Measurements from ENCODE around the gene GOLGA6L7. TPM values are rescaled to one million over a fixed set of nuclear protein-coding genes. Genes with fewer than 3 reads are reported as not detected.

GOLGA6L7 gene
- total and polyA plus RNA-seq, 9 donors, result 0.06 to 0.28 (median 0.15) TPM; not detected in 2

DNA sequence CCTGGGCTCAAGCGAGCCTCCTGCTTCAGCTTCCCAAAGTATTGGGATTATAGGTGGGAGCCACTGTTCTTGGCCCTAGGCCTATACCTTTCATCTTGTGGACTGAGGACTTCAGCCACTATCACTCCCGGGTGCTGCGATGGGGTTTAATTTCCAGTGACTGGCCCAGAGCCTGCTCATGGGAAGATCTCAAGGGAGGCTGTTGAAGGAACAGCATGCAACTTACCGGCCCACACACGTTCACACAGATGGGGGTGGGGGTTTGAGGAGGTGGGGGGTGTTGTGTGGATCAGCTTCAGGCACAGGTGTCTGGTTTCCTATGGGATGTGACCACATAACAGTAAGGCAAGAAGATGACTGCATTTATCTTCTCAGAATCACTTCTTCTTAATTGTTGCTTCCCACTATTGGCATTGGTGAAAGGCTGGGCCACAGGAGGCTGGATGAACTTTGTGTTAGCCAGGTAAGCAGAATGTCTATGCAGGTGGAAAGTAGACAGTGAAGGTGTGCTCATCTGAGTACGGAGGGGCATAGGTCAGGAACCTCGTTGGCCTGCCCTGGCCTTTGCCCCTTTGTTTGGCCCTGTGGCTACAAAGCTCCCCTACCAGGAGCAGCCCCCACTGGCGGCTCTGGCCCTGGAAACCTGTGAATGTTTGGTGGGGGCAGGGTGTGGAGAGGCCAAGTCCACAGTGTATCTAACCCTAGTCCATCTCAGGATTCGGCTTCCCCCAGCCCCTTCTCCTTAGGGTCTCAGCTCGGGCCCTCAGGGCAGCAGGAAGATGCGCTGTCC lies 35.9 kb upstream of the GOLGA6L7 start:
- peaks cover 20% of the 10 kb centered on the region for H3K27me3 ChIP-seq (ENCODE audit: control insufficient read depth, insufficient read depth, low read length)
- H3K36me3 ChIP-seq (ENCODE audit: control insufficient read depth, insufficient read depth, low read length), result no peaks in the 10 kb centered on the region
- DNase-seq, result no peak
- no peaks in the 10 kb centered on the region for H3K9me3 ChIP-seq (replicated peaks; ENCODE audit: control insufficient read depth, low read depth, low read length)
- peaks cover 16% of the 10 kb centered on the region for H3K4me1 ChIP-seq (ENCODE audit: control insufficient read depth, insufficient read depth, low read length)
- H3K27ac ChIP-seq (ENCODE audit: low read length), result no peak overlapping the region
- no peak overlapping the region for H3K4me3 ChIP-seq (ENCODE audit: low read length)
- whole genome bisulfite sequencing (ENCODE audit: insufficient coverage), result 76% methylated on average over 7 of the region's 11 CpGs

DNA sequence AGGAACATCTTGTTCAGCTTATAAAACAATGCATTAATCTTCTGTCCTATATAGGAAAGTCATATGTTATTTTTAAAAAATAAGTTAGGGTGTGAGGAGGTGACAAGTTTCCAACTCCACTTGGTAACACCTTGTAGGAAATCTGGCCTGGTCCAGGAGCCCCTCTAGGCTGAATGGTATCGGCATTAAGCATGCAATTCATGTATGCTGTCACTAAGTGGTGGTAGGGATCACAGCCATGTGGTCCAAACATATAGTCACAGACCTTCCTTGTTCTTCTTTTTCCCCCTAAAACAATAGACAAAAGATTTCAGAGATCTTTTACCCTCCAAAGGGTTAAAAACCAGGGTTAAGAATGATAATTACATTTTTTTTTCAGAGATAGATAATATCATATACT lies 33.2 kb upstream of the GOLGA6L7 start:
- no CpG with 5 or more reads among the region's 1 CpG for WGBS (ENCODE audit: insufficient coverage)
- no peaks in the 10 kb centered on the region for H3K36me3 ChIP-seq (ENCODE audit: control insufficient read depth, insufficient read depth, low read length)
- H3K9me3 ChIP-seq (replicated peaks; ENCODE audit: control insufficient read depth, low read depth, low read length), result no peaks in the 10 kb centered on the region
- H3K4me1 ChIP-seq (ENCODE audit: control insufficient read depth, insufficient read depth, low read length), result peaks cover 6% of the 10 kb centered on the region
- H3K27ac ChIP-seq (ENCODE audit: low read length), result no peak overlapping the region
- DNase-seq, result no peak
- peaks cover 12% of the 10 kb centered on the region for H3K27me3 ChIP-seq (ENCODE audit: control insufficient read depth, insufficient read depth, low read length)
- H3K4me3 ChIP-seq (ENCODE audit: low read length), result no peak overlapping the region

DNA sequence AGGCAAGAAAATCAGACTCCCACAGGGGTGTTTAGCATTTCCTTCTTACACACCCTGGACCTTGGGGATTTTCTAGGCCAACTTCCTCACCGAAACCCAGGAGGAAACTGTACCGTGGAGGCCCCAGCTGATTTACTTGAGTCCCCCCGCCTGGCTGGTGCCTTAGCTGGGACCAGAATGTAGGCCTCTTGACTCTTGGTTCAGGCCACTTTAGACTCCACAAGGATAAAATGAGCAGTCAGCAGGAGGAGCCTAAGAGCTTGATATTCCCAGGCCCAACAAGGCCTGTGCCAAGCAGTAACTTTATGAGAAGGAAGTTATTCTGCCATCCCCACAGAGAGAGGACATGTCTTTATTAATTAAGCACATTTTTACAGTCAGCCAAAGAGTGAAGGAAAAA lies 32.7 kb upstream of the GOLGA6L7 start:
- H3K36me3 ChIP-seq (ENCODE audit: control insufficient read depth, insufficient read depth, low read length), result no peaks in the 10 kb centered on the region
- WGBS (ENCODE audit: insufficient coverage), result 47% methylated on average over 2 of the region's 3 CpGs

DNA sequence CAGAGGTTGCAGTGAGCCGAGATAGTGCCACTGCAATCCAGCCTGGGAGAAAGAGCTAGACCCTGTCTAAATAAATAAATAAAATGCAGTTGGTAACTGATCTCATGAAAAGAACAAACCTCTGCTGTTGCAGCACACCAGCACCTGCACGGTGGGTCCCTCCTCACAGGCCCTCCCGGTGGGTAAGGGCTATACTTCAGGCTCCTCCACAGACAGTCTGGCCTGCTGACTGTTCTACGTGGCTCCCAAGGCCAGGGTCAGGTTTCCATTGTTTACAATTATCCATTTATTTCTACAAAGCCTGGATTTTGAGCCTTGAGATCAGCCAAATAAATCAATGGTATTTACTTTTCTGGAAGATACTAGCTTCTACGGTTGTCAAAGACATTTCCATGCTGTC lies 32.2 kb upstream of the GOLGA6L7 start:
- WGBS (ENCODE audit: insufficient coverage), result 60% methylated on average over 2 of the region's 5 CpGs
- Histone ChIP-seq H3K9me3 (replicated peaks; ENCODE audit: control insufficient read depth, low read depth, low read length) (no peaks in the 10 kb centered on the region), H3K36me3 (ENCODE audit: control insufficient read depth, insufficient read depth, low read length) (no peaks in the 10 kb centered on the region), H3K4me1 (ENCODE audit: control insufficient read depth, insufficient read depth, low read length) (peaks cover 5% of the 10 kb centered on the region), H3K27me3 (ENCODE audit: control insufficient read depth, insufficient read depth, low read length) (peaks cover 11% of the 10 kb centered on the region), H3K27ac (ENCODE audit: low read length) (no peak overlapping the region), H3K4me3 (ENCODE audit: low read length) (no peak overlapping the region)
- no peak for DNase-seq

More for the DNA sequence above, 32.7 kb upstream of the GOLGA6L7 start:
- no peak overlapping the region for H3K4me3 ChIP-seq (ENCODE audit: low read length)
- peaks cover 11% of the 10 kb centered on the region for H3K27me3 ChIP-seq (ENCODE audit: control insufficient read depth, insufficient read depth, low read length)
- H3K27ac ChIP-seq (ENCODE audit: low read length), result no peak overlapping the region
- H3K9me3 ChIP-seq (replicated peaks; ENCODE audit: control insufficient read depth, low read depth, low read length), result no peaks in the 10 kb centered on the region
- DNase-seq, result peak; percentile 21
- peaks cover 5% of the 10 kb centered on the region for H3K4me1 ChIP-seq (ENCODE audit: control insufficient read depth, insufficient read depth, low read length)

DNA sequence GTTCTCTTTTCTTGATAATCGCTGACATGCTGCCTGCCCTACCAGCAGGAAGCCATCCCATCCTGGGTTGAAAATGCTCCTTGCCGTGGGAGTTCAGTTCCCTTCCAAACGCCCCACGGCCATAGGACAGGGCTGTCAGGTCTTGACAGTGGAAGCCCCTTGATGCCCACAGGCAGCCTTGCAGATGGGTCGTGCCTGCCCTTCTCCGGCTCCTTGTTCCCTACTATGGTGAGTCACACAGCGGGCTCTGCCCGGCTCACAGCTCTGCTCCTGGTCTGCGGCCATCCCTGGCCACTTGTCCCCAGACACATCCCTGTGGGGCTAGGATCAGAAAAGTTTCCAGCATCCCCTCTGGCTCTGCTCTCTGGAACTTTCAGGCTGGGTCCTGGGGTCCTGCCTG lies 31.1 kb upstream of the GOLGA6L7 start:
- no peak for DNase-seq
- Histone ChIP-seq H3K4me3 (ENCODE audit: low read length) (no peak overlapping the region), H3K27ac (ENCODE audit: low read length) (no peak overlapping the region), H3K9me3 (replicated peaks; ENCODE audit: control insufficient read depth, low read depth, low read length) (no peaks in the 10 kb centered on the region), H3K27me3 (ENCODE audit: control insufficient read depth, insufficient read depth, low read length) (peaks cover 2% of the 10 kb centered on the region), H3K36me3 (ENCODE audit: control insufficient read depth, insufficient read depth, low read length) (no peaks in the 10 kb centered on the region), H3K4me1 (ENCODE audit: control insufficient read depth, insufficient read depth, low read length) (no peaks in the 10 kb centered on the region)
- 87% methylated on average over 9 of the region's 9 CpGs for WGBS (ENCODE audit: insufficient coverage)

DNA sequence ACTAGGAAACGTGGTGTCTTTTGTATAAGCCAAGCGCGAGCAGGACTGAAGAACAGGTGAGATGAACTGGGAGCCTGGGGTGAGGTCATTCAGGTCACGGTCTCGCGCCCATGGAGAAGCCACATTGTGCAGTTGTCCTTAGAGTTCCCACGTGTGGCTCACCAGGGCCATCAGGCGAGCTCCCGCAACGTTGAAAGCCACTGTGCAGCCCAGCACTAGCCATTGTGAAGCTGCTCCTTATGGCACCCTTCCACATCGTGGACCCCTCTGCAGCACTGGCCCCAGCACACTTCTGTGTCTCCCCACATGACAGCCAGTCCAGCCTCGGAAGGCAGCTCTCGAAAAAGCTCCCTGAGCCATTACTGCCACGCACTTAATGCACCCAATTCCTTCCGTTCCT lies 29.8 kb upstream of the GOLGA6L7 start:
- Histone ChIP-seq H3K36me3 (ENCODE audit: control insufficient read depth, insufficient read depth, low read length) (no peaks in the 10 kb centered on the region), H3K4me3 (ENCODE audit: low read length) (no peak overlapping the region), H3K27ac (ENCODE audit: low read length) (no peak overlapping the region), H3K9me3 (replicated peaks; ENCODE audit: control insufficient read depth, low read depth, low read length) (no peaks in the 10 kb centered on the region), H3K4me1 (ENCODE audit: control insufficient read depth, insufficient read depth, low read length) (no peaks in the 10 kb centered on the region), H3K27me3 (ENCODE audit: control insufficient read depth, insufficient read depth, low read length) (no peaks in the 10 kb centered on the region)
- WGBS (ENCODE audit: insufficient coverage), result 88% methylated on average over 15 of the region's 15 CpGs
- no peak for DNase-seq

DNA sequence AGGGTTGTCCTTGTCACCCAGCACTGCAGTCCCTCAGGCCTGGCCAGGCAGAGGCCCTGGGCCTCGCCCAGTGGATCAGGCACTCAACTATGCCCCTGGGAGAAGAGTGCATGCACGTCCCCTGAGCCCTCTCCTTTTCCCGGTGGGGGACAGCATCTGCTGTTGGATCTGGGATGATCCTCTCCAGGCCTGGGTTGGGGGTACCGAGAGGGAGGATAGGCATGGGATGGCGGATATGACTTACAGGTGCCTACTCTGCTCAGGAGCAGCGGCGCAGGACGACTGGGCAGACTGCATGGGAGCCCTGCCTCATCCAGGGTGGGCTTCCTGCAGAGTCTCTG lies 28.4 kb upstream of the GOLGA6L7 start:
- Histone ChIP-seq H3K9me3 (replicated peaks; ENCODE audit: control insufficient read depth, low read depth, low read length) (no peaks in the 10 kb centered on the region), H3K36me3 (ENCODE audit: control insufficient read depth, insufficient read depth, low read length) (no peaks in the 10 kb centered on the region), H3K27me3 (ENCODE audit: control insufficient read depth, insufficient read depth, low read length) (no peaks in the 10 kb centered on the region), H3K4me1 (ENCODE audit: control insufficient read depth, insufficient read depth, low read length) (no peaks in the 10 kb centered on the region), H3K27ac (ENCODE audit: low read length) (no peak overlapping the region), H3K4me3 (ENCODE audit: low read length) (no peak overlapping the region)
- WGBS (ENCODE audit: insufficient coverage), result 77% methylated on average over 6 of the region's 8 CpGs
- DNase-seq, result no peak

DNA sequence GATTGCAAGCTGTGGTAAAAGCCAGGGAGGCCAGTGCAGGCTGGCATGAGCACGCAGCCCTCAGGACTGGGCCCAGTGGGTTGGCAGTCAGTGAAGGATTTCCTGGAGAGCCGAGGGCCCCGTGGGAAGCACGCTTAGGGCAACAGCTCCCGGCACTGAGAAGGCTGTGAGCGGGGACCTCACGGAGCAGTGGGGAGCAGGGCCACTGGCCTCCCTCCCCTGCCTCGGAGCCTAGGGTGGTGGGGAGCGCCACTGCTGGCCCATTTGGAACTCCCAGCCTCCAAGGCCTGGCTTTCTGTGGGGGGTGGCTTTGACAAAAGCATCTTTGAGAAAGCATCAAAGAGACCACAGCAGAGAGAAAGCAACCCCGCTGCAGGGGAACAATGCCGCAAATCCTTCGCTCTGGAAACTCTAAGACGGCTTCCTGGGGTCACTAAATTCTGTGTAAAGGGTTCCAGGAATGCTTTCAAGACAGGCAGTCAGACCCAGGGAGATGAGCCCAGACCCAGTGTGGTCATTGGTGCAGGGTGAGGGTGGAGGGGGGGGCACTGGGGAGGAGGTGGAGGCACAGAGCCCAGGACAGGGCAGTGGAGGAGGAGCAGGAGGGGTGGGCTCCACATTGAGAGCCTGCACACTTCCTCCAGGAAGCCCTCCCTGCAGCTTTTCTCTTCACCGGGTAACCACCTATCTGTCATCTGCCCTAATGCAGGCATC lies 27.8 kb upstream of the GOLGA6L7 start:
- no peaks in the 10 kb centered on the region for H3K4me1 ChIP-seq (ENCODE audit: control insufficient read depth, insufficient read depth, low read length)
- H3K27me3 ChIP-seq (ENCODE audit: control insufficient read depth, insufficient read depth, low read length), result no peaks in the 10 kb centered on the region
- H3K4me3 ChIP-seq (ENCODE audit: low read length), result no peak overlapping the region
- no peak for DNase-seq
- no peak overlapping the region for H3K27ac ChIP-seq (ENCODE audit: low read length)
- H3K36me3 ChIP-seq (ENCODE audit: control insufficient read depth, insufficient read depth, low read length), result no peaks in the 10 kb centered on the region
- no peaks in the 10 kb centered on the region for H3K9me3 ChIP-seq (replicated peaks; ENCODE audit: control insufficient read depth, low read depth, low read length)
- 57% methylated on average over 10 of the region's 14 CpGs for WGBS (ENCODE audit: insufficient coverage)

DNA sequence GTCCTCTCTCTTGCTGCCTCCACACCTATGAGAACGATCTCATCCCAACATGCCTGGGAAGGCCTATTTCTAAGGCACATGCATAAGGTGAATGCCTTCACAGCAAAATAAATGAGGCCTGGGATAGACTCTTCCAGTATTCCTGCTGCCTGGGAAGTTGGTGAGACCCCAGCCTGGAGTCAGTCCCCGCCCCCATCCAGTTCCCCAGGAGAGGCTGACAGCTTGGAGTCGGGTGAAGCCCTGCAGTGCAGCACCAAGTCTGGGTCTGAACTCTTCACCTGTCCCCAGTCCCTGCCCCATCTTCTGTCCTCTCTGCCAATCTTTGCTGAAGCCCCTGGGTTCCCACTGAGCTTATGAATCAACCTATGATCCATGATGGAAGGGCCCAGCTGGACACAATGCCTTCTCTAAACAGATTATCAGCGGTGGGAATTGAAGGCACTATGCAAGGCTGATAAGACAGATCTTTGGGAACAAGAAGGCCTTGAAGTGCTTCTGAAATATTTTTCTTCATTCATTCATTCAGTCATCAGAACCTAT lies 27.1 kb upstream of the GOLGA6L7 start:
- H3K36me3 ChIP-seq (ENCODE audit: control insufficient read depth, insufficient read depth, low read length), result no peaks in the 10 kb centered on the region
- no peak for DNase-seq
- no peak overlapping the region for H3K4me3 ChIP-seq (ENCODE audit: low read length)
- WGBS (ENCODE audit: insufficient coverage), result 78% methylated on average over 3 of the region's 4 CpGs
- no peak overlapping the region for H3K27ac ChIP-seq (ENCODE audit: low read length)
- H3K27me3 ChIP-seq (ENCODE audit: control insufficient read depth, insufficient read depth, low read length), result no peaks in the 10 kb centered on the region
- H3K4me1 ChIP-seq (ENCODE audit: control insufficient read depth, insufficient read depth, low read length), result no peaks in the 10 kb centered on the region
- no peaks in the 10 kb centered on the region for H3K9me3 ChIP-seq (replicated peaks; ENCODE audit: control insufficient read depth, low read depth, low read length)

DNA sequence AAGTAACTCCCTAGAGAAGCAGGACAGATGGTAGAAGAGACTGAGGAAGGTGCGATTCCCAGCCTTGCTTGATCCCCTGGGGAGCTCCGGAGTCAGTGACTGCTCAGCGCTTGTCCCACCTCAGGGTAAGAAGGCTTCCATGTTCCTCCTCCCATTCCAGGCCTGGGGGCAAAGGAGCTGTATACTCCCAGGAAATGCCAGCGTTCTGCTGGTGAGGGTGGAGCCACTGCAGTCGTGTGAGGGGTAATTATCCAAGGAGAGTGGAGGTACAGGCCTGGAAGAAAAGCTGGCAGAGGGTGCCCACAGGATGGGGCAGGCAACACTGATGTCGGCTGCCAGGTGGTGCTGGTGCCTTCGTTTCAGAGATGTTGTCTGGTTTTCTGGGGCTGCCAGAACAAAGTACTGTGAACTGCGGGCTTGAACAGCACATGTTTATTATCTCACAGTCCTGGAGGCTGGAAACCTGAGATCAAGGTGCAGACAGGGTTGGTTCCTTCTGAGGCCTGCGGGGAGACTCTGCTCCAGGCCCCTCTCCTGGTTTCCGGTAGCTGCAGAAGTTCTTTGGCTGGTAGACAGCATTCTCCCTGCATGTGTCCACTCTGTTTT lies 25.2 kb upstream of the GOLGA6L7 start:
- Histone ChIP-seq H3K4me1 (ENCODE audit: control insufficient read depth, insufficient read depth, low read length) (no peaks in the 10 kb centered on the region), H3K27ac (ENCODE audit: low read length) (no peak overlapping the region), H3K36me3 (ENCODE audit: control insufficient read depth, insufficient read depth, low read length) (no peaks in the 10 kb centered on the region), H3K27me3 (ENCODE audit: control insufficient read depth, insufficient read depth, low read length) (no peaks in the 10 kb centered on the region), H3K4me3 (ENCODE audit: low read length) (no peak overlapping the region), H3K9me3 (replicated peaks; ENCODE audit: control insufficient read depth, low read depth, low read length) (no peaks in the 10 kb centered on the region)
- WGBS (ENCODE audit: insufficient coverage), result 40% methylated on average over 7 of the region's 10 CpGs
- DNase-seq, result no peak

All from muscle of leg (tissue), 11 donors.